SJSA1 (cell line): ENCODE data around the gene BAG5. TPM values are rescaled to one million over a fixed set of nuclear protein-coding genes. Genes with fewer than 3 reads are reported as not detected.
"Not testable (repeated sequence)": the region's sequence is repeated elsewhere in the genome, so short reads cannot be mapped to it uniquely, and the experiment has no call there.

ENCODE experiments used
- DNase-seq, 2 experiments: peaks; one replicate each; pipeline ENCODE4 v3.0.0-alpha.2; 2015 to 2020; ENCODE audit warnings: low spot score in 2 of 2, low read depth in 1 of 2
- H3K27ac ChIP-seq: fragments of 250-450 bp; sonication (Bioruptor Pico); 2 replicates; pipeline ENCODE4 v1.5.1; 2020; ENCODE audit warnings: mild to moderate bottlenecking, moderate library complexity
- H3K27me3 ChIP-seq: fragments of 250-450 bp; sonication (Bioruptor Pico); replicated peaks from 2 replicates; pipeline ENCODE4 v1.5.1; 2020; ENCODE audit warnings: mild to moderate bottlenecking, moderate library complexity
- H3K36me3 ChIP-seq: fragments of 250-450 bp; sonication (Bioruptor Pico); 2 replicates; pipeline ENCODE4 v1.5.1; 2020; ENCODE audit warnings: mild to moderate bottlenecking
- H3K4me1 ChIP-seq: fragments of 250-450 bp; sonication (Bioruptor Pico); replicated peaks from 2 replicates; pipeline ENCODE4 v1.6.1; 2021; ENCODE audit warnings: mild to moderate bottlenecking
- H3K4me3 ChIP-seq: fragments of 250-450 bp; sonication (Bioruptor Pico); 2 replicates; pipeline ENCODE4 v1.5.1; 2020; ENCODE audit warnings: mild to moderate bottlenecking
- H3K9me3 ChIP-seq: fragments of 250-450 bp; sonication (Bioruptor Pico); replicated peaks from 2 replicates; pipeline ENCODE4 v1.5.1; 2020; ENCODE audit warnings: mild to moderate bottlenecking
- total RNA-seq: library from RNA; depleted of rRNA; stranded (reverse); fragments of >200 nt; shearing (Covaris generic); gene quantifications from 2 replicates; pipeline ENCODE4 v1.2.3, GENCODE V29; 2014

The BAG5 gene
- total RNA-seq, 1 experiment from 2014 or later, result 19.6 TPM

DNA sequence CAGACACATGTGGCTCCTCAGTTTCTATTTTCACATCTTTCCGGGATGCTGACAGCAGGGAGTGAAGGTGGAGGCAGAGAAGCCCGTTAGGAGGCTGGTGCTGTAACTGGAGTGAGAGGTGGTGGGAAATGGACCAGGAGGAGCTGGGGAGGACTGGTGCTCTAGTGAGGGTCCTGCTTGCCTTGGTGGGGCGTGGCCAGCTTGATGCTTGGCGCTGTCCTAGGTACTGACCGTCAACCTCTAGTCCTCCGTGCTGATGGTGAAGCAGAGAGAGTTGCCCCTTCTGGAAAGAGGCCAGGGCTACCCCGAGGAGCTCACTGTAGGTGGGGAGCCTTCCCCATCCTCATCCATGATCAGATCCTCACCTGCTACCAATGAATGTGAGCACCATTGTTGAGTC is 32.1 kb downstream of the BAG5 start:
- H3K4me3 ChIP-seq, result no peak overlapping the region; the same call in 1 of the 2 replicates
- H3K27ac ChIP-seq, result no peak overlapping the region
- no peak for DNase-seq
- no peaks in the 10 kb centered on the region for H3K27me3 ChIP-seq
- peaks cover 31% of the 10 kb centered on the region for H3K4me1 ChIP-seq
- H3K9me3 ChIP-seq, result no peaks in the 10 kb centered on the region
- H3K36me3 ChIP-seq, result peaks cover 39% of the 10 kb centered on the region

DNA sequence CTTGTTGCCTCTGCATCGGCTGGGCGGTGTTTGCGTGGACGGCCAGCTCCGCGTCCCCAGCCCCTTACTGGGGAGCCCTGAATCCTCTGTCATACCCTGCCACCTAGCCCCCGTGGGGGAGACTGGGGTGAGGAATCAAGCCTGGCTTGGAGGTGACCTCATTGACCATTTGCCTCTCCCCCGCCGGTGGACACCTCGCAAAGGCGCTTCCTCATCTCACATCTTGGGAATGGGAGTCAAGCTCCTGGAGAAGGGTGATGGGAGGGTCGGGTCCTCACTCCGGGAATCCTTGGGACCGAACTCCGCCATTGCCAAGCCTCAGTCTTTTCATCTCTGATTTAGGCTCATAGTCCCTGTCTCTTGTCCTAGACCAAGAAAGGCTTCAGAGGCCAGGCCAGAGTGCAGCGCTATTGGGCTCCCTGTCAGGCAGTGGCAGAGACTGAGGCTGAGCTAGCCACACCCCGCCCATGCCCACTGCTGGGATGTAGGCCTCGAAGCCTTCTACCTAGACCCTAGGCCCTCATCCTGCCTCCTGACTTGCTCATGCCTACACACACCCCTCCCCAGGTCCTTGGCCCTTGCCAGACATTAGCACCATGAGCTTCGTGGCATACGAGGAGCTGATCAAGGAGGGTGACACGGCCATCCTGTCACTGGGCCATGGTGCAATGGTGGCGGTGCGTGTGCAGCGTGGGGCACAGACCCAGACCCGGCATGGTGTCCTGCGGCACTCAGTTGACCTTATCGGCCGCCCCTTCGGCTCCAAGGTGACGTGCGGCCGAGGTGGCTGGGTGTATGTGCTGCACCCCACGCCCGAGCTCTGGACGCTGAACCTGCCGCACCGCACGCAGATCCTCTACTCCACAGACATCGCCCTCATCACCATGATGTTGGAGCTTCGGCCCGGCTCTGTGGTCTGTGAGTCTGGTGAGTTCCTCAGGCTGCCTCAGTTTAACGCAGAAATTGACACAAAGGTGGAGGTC is 32.8 kb downstream of the BAG5 start:
- DNase-seq, result no peak
- Histone ChIP-seq H3K27ac (peak overlapping the region; percentile 57), H3K36me3 (peaks cover 32% of the 10 kb centered on the region), H3K9me3 (no peaks in the 10 kb centered on the region), H3K27me3 (no peaks in the 10 kb centered on the region), H3K4me1 (peaks cover 24% of the 10 kb centered on the region), H3K4me3 (peak overlapping the region; percentile 97)

DNA sequence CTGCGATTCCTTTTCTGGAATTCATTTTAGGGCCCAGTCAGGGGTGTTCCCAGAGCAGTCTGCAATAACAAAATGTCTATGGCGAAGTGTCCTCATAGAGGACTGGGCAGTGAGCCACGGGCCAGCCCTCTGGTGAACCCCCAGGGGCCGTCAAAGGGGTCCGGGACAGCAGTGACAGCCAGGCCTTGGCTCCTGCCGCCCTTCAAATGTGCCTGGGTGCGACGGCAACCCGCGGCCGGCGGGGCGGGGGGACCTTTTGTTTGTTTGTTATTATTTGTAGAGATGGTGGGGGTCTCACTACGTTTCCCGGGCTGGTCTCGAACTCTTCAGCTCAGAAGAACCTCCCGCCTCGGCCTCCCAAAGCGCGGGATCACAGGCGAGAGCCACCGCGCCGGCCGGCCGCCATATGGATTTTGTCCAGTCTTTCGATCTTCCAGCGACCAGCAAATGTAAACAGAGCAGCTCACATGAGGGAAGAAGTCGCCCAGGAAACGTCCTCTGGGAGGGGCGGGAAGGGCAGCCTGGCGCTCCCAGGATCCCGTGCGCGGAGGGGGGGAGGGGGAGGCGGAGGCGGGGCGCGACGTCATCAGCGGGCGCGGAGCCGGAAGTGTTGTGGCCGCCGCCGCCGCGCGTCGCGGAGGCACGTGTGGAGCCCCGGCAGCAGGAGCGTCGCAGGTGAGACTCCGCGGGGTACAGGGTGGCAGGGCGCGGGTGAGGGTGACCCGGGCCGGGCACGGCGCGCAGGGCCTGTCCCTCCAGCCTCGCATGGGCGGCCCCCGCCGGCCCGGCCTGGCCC is 33.7 kb downstream of the BAG5 start, which contains the start of gene TRMT61A:
TSS of gene TRMT61A (plus strand) at position 610 of the 796 bp plus-strand sequence. CDS start 783 bp downstream, outside the sequence.
- peak; percentile 69 to 90 for DNase-seq
- Histone ChIP-seq H3K27ac (peak within 1 kb of the TSS; percentile 57), H3K27me3 (no peaks in the 10 kb centered on the region), H3K36me3 (peaks cover 23% of the 10 kb centered on the region), H3K4me1 (peaks cover 18% of the 10 kb centered on the region), H3K9me3 (no peaks in the 10 kb centered on the region), H3K4me3 (peak within 1 kb of the TSS; percentile 97)

DNA sequence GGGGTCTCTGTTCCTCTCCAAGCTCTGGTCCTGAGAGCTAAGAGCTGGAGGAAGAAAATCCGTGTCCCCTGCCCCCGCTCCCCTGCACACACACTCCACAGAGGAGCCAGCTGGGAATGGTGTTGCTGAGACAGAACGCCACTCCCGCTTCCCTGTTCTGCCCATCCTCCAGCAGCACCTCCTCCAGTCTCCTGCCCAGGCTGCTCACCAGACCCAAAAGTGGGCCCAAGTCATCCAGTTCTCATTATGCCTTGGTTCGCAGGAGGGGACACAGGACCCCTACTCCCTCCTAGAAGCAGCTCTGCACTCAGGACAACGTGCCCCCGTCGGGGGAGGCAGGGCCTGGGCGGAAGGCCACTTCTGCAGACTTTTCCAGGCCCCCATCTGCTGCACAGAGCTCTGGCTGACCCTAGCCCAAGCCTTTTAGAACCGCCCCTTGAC is 34.3 kb downstream of the BAG5 start:
- H3K27ac ChIP-seq, result no peak overlapping the region
- peaks cover 19% of the 10 kb centered on the region for H3K4me1 ChIP-seq
- H3K4me3 ChIP-seq, result peak overlapping the region; percentile 97
- H3K36me3 ChIP-seq, result peaks cover 23% of the 10 kb centered on the region
- H3K9me3 ChIP-seq, result no peaks in the 10 kb centered on the region
- DNase-seq, result no peak
- H3K27me3 ChIP-seq, result peaks cover 5% of the 10 kb centered on the region

DNA sequence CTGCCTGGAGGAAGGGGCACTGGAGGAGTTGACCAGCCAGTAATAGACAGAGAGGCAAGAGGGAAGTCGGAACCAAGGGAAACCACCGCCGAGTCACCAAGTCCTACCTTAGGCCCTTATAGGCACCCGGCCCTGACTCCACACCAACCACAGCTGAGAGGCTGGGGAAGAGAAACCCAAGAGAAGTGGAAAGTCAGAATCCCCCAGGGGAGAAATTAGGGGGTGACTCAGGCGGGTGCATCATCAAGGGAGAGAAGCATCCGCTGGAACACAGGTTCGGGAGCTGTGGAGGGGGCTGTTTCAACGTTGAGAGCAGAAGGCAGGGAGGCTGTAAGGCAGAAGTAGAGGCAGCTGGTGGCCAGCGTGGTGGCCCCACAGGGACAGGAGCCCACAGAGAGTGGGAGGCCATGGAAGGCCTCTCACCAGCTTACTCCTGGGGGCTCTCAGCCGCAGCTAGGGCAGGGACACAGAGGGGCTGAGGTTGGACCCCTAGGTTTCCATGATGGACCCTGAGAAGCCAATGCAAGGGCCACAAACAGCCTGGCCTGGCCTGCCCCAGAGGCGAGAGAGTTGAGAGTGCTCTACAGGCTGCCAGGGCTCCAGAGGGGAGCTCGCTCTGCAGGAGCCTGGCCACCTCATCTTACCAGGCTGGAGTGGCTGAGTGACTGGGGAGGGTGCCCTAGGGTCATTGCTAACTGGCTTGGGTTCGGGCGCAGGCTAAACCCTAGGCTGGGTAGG is 34.9 kb downstream of the BAG5 start:
- Histone ChIP-seq H3K36me3 (peaks cover 18% of the 10 kb centered on the region), H3K4me1 (peaks cover 25% of the 10 kb centered on the region), H3K27ac (no peak overlapping the region), H3K27me3 (peaks cover 10% of the 10 kb centered on the region), H3K4me3 (no peak overlapping the region), H3K9me3 (no peaks in the 10 kb centered on the region)
- no peak for DNase-seq

DNA sequence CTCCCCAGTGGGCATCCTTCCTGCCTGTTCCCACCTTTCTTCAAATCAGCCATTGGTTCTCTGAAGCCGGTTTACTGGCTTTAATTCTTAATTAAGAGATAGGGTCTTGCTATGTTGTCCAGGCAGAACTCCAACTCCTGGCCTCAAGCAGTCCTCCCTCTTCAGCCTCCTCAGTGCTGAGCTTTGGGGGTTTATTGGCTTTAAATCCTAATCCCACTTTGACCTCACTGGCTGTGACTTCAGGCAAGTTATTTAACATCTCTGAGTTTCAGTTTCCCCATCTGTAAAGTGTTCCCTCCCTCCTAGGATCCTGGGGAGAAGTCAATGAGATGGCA is 35.6 kb downstream of the BAG5 start:
- H3K27me3 ChIP-seq, result peaks cover 16% of the 10 kb centered on the region
- no peak overlapping the region for H3K27ac ChIP-seq
- H3K36me3 ChIP-seq, result peaks cover 17% of the 10 kb centered on the region
- DNase-seq, result no peak
- H3K4me3 ChIP-seq, result no peak overlapping the region
- no peaks in the 10 kb centered on the region for H3K9me3 ChIP-seq
- H3K4me1 ChIP-seq, result peaks cover 32% of the 10 kb centered on the region

DNA sequence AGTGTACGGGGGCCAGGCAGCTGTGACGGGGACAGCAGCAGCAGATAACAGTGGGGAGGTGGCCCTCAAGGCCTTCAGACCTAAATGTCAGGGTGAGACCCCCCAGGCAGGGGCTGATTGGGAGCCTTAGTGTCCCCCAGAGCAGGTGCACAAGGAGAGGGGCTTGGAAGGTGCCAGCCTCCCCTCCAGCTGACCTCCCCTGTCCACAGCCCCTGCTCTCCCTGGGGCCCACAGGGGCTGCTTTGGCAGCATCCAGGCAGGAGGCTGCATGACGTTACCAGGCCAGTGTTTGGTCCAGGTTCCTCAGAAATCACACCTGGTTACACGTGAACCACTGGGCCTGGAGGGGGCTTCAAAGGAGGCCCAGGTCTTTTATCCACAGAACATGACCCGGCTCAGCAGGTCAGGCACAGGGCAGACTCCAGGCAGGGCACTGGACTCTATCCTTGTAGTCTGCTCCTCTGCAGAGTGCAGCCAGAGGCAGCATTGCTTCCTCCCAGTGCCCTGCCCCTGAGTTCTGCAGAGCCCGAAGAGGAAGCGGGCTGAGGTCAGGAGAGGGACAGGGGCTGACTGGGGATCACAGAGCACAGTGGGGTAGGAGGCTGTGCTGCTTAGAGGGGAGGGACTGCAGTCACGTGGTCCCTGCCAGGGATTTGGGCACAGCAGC is 36.1 kb downstream of the BAG5 start:
- H3K9me3 ChIP-seq, result no peaks in the 10 kb centered on the region
- no peak for DNase-seq
- H3K27ac ChIP-seq, result no peak overlapping the region
- peaks cover 17% of the 10 kb centered on the region for H3K36me3 ChIP-seq
- H3K4me3 ChIP-seq, result no peak overlapping the region
- H3K4me1 ChIP-seq, result peaks cover 37% of the 10 kb centered on the region
- H3K27me3 ChIP-seq, result peaks cover 20% of the 10 kb centered on the region

DNA sequence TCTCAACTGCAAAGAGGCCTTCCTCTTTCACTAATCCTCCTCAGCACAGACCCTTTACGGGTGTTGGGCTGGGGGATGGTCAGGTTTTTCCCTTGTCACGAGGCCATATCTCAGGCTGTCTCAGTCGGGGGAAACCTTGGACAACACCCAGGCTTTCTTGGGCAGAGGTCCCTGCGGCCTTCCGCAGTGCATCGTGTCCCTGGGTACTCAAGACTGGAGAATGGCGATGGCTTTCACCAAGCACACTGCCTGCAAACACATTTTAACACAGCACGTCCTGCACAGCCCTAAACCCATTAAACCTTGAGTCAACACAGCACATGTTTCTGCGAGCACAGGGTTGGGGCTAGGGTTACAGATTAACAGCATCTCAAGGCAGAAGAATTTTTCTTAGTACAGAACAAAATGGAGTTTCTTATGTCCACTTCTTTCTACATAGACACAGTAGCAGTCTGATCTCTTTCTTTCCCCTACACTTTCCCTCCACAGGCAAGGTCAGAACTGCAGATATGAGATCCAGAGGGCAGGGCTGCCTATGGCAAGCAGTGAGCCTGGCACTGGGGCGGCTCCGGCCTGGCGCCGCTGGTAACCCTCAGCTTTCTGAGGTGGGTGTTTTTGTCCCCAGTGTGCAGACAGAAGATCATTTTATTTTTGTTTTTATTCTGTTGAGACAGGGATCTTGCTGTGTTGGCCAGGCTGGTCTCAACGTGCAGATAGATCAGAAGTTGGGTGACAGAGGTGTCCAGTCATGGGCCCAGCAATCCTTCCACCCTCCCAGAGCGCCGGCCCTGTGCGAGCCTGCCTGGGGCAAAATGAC is 36.8 kb downstream of the BAG5 start:
- Histone ChIP-seq H3K36me3 (peaks cover 11% of the 10 kb centered on the region), H3K4me1 (peaks cover 45% of the 10 kb centered on the region), H3K27me3 (peaks cover 20% of the 10 kb centered on the region)
- H3K9me3 ChIP-seq, H3K4me3 ChIP-seq, H3K27ac ChIP-seq, DNase-seq: not testable (repeated sequence)

DNA sequence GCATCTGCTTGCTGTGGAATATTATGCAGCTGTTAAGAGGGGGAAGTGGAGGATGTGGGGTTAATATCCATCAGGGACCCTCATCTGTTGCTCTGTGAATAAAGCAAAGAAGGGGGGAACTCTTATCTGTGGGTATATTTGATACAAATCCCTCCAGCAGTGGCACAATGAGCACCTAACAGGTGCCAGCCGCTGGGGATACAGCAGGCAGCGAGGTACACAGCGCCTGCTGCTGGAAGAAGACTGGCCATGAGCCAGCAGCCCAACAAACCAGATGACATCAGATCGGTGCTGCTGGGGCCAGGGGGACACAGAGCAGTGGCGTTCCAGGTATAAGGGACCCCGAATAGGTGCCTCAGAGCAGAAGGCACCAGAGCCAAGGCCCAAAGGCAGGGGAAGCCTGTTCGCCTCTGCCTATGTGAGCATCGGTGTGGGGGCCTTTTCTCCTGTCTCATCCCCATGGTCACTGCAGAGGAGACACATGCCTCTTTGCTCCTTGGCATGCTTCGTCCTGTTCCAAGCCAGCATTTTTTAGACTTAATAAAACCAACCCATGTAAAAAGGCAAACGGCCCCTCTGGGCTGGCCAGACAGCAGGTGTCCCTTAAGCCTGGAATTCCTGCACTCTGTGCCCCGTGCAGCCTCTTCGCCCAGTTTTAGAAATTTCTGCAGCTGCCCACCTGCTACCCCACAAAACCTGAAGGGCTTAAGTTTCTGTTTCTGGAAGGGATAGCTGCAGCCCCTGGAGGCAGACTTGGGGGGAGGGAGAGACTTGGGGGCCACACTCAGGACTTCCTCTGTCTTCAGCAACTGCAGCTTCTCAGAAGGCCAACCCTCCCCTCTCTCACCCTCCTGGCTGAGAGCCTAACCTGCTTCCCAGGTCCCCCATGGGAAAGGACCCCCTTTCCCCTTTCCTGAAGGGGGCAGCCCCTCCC is 38.2 kb downstream of the BAG5 start:
- no peak overlapping the region for H3K27ac ChIP-seq
- H3K4me1 ChIP-seq, result peaks cover 38% of the 10 kb centered on the region
- no peak overlapping the region for H3K4me3 ChIP-seq
- H3K27me3 ChIP-seq, result peaks cover 20% of the 10 kb centered on the region
- no peaks in the 10 kb centered on the region for H3K9me3 ChIP-seq
- no peak for DNase-seq
- peaks cover 3% of the 10 kb centered on the region; the same call in 1 of the 2 replicates for H3K36me3 ChIP-seq

DNA sequence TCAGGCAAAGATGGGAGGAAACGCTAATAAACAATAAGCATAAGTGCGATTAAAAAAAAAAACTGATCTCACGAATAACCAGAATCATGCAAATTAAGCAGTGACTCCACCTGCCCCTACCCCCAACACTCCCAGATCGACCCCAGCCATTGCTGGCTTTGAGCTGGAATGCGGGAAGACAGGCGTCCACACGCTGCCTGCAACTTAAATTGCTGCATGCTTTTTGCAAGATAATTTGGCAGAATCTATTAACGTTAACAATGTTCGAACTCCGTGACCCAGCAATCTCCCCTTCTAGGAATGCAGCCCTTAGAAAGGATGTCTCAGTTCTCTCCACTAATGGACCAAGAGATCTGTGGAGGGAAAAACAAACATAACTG is 38.9 kb downstream of the BAG5 start:
- H3K4me3 ChIP-seq, result no peak overlapping the region
- no peaks in the 10 kb centered on the region for H3K9me3 ChIP-seq
- DNase-seq, result no peak
- H3K27ac ChIP-seq, result no peak overlapping the region
- H3K27me3 ChIP-seq, result peaks cover 20% of the 10 kb centered on the region
- no peaks in the 10 kb centered on the region for H3K36me3 ChIP-seq
- peaks cover 36% of the 10 kb centered on the region for H3K4me1 ChIP-seq

DNA sequence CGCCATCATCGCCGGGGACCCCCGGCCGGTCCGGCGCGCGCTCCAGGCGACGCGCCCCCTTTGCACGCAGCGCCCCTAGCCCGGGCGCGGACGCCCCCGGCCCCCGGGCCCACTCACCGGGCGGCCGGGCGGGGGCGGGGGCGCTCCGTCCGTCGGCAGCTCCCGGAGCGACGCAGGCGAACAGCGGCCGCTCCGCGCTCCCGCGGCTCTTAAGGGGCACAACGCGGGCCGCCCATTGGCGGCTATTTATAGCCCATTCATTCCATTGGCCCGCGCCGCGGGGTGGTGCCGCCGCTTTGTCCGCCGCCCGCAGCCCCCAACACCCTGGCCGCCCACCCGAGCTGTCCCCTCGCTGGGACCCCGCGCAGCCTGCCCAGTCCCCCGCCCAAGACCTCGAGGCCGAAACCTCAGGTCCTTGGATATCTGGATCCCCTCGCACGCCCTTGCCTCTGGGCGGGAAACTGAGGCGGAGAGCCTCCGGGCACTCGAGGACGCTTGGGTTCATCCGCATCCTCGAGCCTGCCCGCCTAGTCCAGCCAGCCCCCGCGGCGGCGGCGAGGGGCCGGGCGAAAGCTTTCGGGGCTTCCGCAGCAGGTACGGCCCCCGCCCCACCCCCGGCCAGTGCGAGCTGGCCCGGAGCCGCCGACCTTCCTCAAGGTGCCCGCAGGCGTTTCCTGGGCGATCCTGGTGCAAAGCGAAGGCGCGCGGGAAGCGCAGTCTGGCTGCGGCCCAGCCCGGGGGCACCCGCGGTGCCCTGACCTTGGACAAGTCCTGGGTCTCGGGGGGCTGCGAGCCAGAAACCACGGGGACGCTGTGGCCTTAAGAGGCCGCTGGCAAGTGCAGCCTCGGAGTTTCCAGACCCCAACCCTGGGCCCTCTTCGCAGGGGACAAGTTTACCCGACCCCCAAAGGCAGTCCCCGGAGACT is 39.5 kb downstream of the BAG5 start, which contains the start of gene CKB:
TSS of gene CKB (minus strand) at position 182 of the 926 bp plus-strand sequence. CDS start 337 bp downstream, outside the sequence.
- H3K4me1 ChIP-seq, result peaks cover 30% of the 10 kb centered on the region
- peak within 1 kb of the TSS; percentile 42 for H3K4me3 ChIP-seq
- H3K27me3 ChIP-seq, result peaks cover 20% of the 10 kb centered on the region
- no peak for DNase-seq
- no peaks in the 10 kb centered on the region for H3K9me3 ChIP-seq
- no peak within 1 kb of the TSS for H3K27ac ChIP-seq
- H3K36me3 ChIP-seq, result no peaks in the 10 kb centered on the region
